H1 (cell line): ENCODE measurements around the gene LANCL2. TPM values are rescaled to one million over a fixed set of nuclear protein-coding genes. Genes with fewer than 3 reads are reported as not detected.

ENCODE experiments used
- CTCF ChIA-PET: fragments of 300-600 bp; sonication (Branson Sonifier 250); formaldehyde crosslinking; loops from one replicate; lab custom pipeline; 2021; ENCODE audit not compliant: partially characterized antibody; lab: Charles Lee
- POLR2A ChIA-PET: fragments of 300-600 bp; sonication (Branson Sonifier 250); formaldehyde crosslinking; loops from one replicate; lab custom pipeline; 2021; ENCODE audit warnings: inconsistent platforms; ENCODE audit not compliant: partially characterized antibody; lab: Charles Lee
- DNase-seq, 2 experiments: peaks; one replicate each; pipeline versions ENCODE4 v3.0.0 to v3.0.0-alpha.2; 2010 to 2022; ENCODE audit warnings: low spot score in 2 of 2, low read depth in 1 of 2, mixed read lengths in 1 of 2
- FAIRE-seq: peaks from 2 replicates; lab custom pipeline; 2011; peaks lifted over from hg19 to GRCh38; lab: Jason Lieb, UNC
- H2AFZ ChIP-seq: 2 replicates; pipeline ENCODE4 v1.8.1; 2012; ENCODE audit warnings: low read length, inconsistent platforms
- H2AK5ac ChIP-seq: 2 replicates; pipeline ENCODE4 v1.6.1; 2013; ENCODE audit warnings: low read depth, low read length
- H2BK120ac ChIP-seq: replicated peaks from 2 replicates; pipeline ENCODE3; 2013; ENCODE audit warnings: low read depth, low read length, inconsistent platforms
- H2BK12ac ChIP-seq: 2 replicates; pipeline ENCODE4 v1.6.1; 2013; ENCODE audit warnings: low read depth, low read length
- H2BK15ac ChIP-seq: 2 replicates; pipeline ENCODE4 v1.6.1; 2013; ENCODE audit warnings: low read length
- H2BK20ac ChIP-seq: 2 replicates; pipeline ENCODE4 v1.6.1; 2013; ENCODE audit warnings: low read length
- H2BK5ac ChIP-seq: 2 replicates; pipeline ENCODE4 v1.6.1; 2013; ENCODE audit warnings: low read depth, low read length
- H3K14ac ChIP-seq: 2 replicates; pipeline ENCODE4 v1.6.1; 2013; ENCODE audit warnings: inconsistent platforms; ENCODE audit not compliant: insufficient read length
- H3K18ac ChIP-seq: 2 replicates; pipeline ENCODE4 v1.6.1; 2013; ENCODE audit warnings: low read length; ENCODE audit errors: extremely low read depth
- H3K23ac ChIP-seq: 2 replicates; pipeline ENCODE4 v1.6.1; 2013; ENCODE audit warnings: inconsistent platforms; ENCODE audit not compliant: insufficient read length
- H3K23me2 ChIP-seq: 2 replicates; pipeline ENCODE4 v1.6.1; 2013; ENCODE audit warnings: low read depth, low read length
- H3K27ac ChIP-seq: 2 replicates; pipeline ENCODE4 v1.6.1; 2011; ENCODE audit warnings: low read depth, low read length, inconsistent platforms
- H3K27me3 ChIP-seq, 4 experiments: replicated peaks in 1 of 4; 1 replicate in 1 of 4; 2 replicates in 3 of 4; pipeline versions ENCODE4 v1.6.1 to v1.8.1; 2011 to 2013; ENCODE audit warnings: low read length in 3 of 4, mild to moderate bottlenecking in 3 of 4, inconsistent platforms in 2 of 4, mixed read lengths in 2 of 4, moderate library complexity in 1 of 4; ENCODE audit not compliant: control insufficient read depth in 3 of 4, insufficient read depth in 3 of 4; ENCODE audit errors: extremely low read depth in 1 of 4
- H3K36me3 ChIP-seq, 4 experiments: 2 replicates each; pipeline versions ENCODE4 v1.6.1 to v1.8.1; 2011 to 2013; ENCODE audit warnings: mild to moderate bottlenecking in 4 of 4, low read length in 3 of 4, moderate library complexity in 2 of 4, control low read depth in 1 of 4, inconsistent platforms in 1 of 4; ENCODE audit not compliant: insufficient read depth in 4 of 4, control insufficient read depth in 2 of 4
- H3K4ac ChIP-seq: replicated peaks from 2 replicates; pipeline ENCODE3; 2013; ENCODE audit warnings: low read length, low read depth, mixed read lengths, inconsistent platforms; ENCODE audit not compliant: insufficient read length
- H3K4me1 ChIP-seq, 4 experiments: replicated peaks in 1 of 4; 1 replicate in 1 of 4; 2 replicates in 3 of 4; pipeline versions ENCODE4 v1.6.1 to v1.8.1; 2011 to 2013; ENCODE audit warnings: low read length in 3 of 4, inconsistent platforms in 2 of 4, mixed read lengths in 1 of 4; ENCODE audit not compliant: insufficient read depth in 4 of 4, control insufficient read depth in 3 of 4
- H3K4me2 ChIP-seq, 2 experiments: 2 replicates each; pipeline versions ENCODE4 v1.6.1 to v1.8.1; 2011 to 2013; ENCODE audit warnings: low read depth in 2 of 2, low read length in 2 of 2, control low read depth in 1 of 2, inconsistent platforms in 1 of 2, mild to moderate bottlenecking in 1 of 2; ENCODE audit not compliant: insufficient read depth in 1 of 2
- H3K4me3 ChIP-seq, 4 experiments: fragments of 200-600, 300-600 bp in 1 of 4; sonication (generic), shearing (Covaris generic), sonication (Bioruptor Twin) in 1 of 4; 2 replicates each; pipeline versions ENCODE4 v1.5.1 to v1.8.1; 2011 to 2016; ENCODE audit warnings: low read length in 4 of 4, low read depth in 3 of 4, control low read depth in 2 of 4, inconsistent platforms in 2 of 4, mild to moderate bottlenecking in 2 of 4, mixed read lengths in 1 of 4, moderate library complexity in 1 of 4; ENCODE audit not compliant: insufficient read depth in 2 of 4; ENCODE audit errors: extremely low read depth in 1 of 4
- H3K56ac ChIP-seq: replicated peaks from 2 replicates; pipeline ENCODE3; 2013; ENCODE audit warnings: low read depth, mild to moderate bottlenecking, mixed read lengths, low read length, inconsistent platforms; ENCODE audit not compliant: insufficient read length
- H3K79me1 ChIP-seq: 2 replicates; pipeline ENCODE4 v1.6.1; 2013; ENCODE audit warnings: low read depth, low read length, control low read depth
- H3K79me2 ChIP-seq, 2 experiments: 2 replicates each; pipeline versions ENCODE4 v1.6.1 to v1.8.1; 2012 to 2013; ENCODE audit warnings: low read length in 2 of 2, mild to moderate bottlenecking in 2 of 2, inconsistent platforms in 1 of 2; ENCODE audit not compliant: insufficient read depth in 2 of 2, control insufficient read depth in 1 of 2
- H3K9ac ChIP-seq, 4 experiments: replicated peaks in 1 of 4; 1 replicate in 1 of 4; 2 replicates in 3 of 4; pipeline versions ENCODE4 v1.6.1 to v1.8.1; 2011 to 2013; ENCODE audit warnings: low read depth in 3 of 4, low read length in 3 of 4, control low read depth in 2 of 4, mild to moderate bottlenecking in 2 of 4, moderate library complexity in 2 of 4, inconsistent platforms in 1 of 4; ENCODE audit errors: extremely low read depth in 1 of 4
- H3K9me3 ChIP-seq, 2 experiments: 2 replicates each; pipeline versions ENCODE4 v1.6.1 to v1.8.1; 2012 to 2013; ENCODE audit warnings: mild to moderate bottlenecking in 2 of 2, moderate library complexity in 2 of 2, control low read depth in 1 of 2, inconsistent platforms in 1 of 2, low read depth in 1 of 2, low read length in 1 of 2, mixed read lengths in 1 of 2; ENCODE audit not compliant: insufficient read depth in 2 of 2
- H4K20me1 ChIP-seq, 2 experiments: replicated peaks in 1 of 2; 2 replicates each; pipeline versions ENCODE3 to v1.8.1; 2011 to 2013; ENCODE audit warnings: inconsistent platforms in 2 of 2, low read length in 2 of 2, mild to moderate bottlenecking in 1 of 2; ENCODE audit not compliant: insufficient read depth in 2 of 2, control insufficient read depth in 1 of 2
- H4K5ac ChIP-seq: 2 replicates; pipeline ENCODE4 v1.6.1; 2013; ENCODE audit warnings: low read length, low read depth, mixed read lengths, inconsistent platforms; ENCODE audit not compliant: insufficient read length
- H4K8ac ChIP-seq: 2 replicates; pipeline ENCODE4 v1.8.0; 2013; ENCODE audit warnings: mild to moderate bottlenecking, moderate library complexity, low read length, inconsistent platforms; ENCODE audit not compliant: insufficient read depth; ENCODE audit errors: extremely low read depth
- H4K91ac ChIP-seq: replicated peaks from 2 replicates; pipeline ENCODE3; 2013; ENCODE audit warnings: low read length, mixed read lengths, inconsistent platforms; ENCODE audit not compliant: insufficient read length
- CBX8 ChIP-seq: fragments of 300-800, 300-1000 bp; sonication (generic); IDR thresholded peaks from 2 replicates; pipeline ENCODE4 v1.7.1; 2016; ENCODE audit warnings: low read depth, low read length, borderline replicate concordance
- CHD1 ChIP-seq: IDR thresholded peaks from 2 replicates; pipeline ENCODE4 v1.6.1; 2012; ENCODE audit warnings: low read depth, low read length, improper control_type of control experiment
- CHD2 ChIP-seq: IDR thresholded peaks from 2 replicates; pipeline ENCODE4 v1.6.1; 2012; ENCODE audit warnings: low read length, improper control_type of control experiment
- CTBP2 ChIP-seq: IDR thresholded peaks from 2 replicates; pipeline ENCODE4 v1.7.0; 2011; ENCODE audit warnings: borderline replicate concordance, mild to moderate bottlenecking, moderate library complexity, mixed read lengths, low read length; ENCODE audit not compliant: insufficient read depth, insufficient read length
- EP300 ChIP-seq, 2 experiments: IDR thresholded peaks; 1 replicate in 1 of 2; 2 replicates in 1 of 2; pipeline ENCODE4 v1.6.1; 2011 to 2012; ENCODE audit warnings: low read depth in 2 of 2, low read length in 2 of 2, mild to moderate bottlenecking in 2 of 2, borderline replicate concordance in 1 of 2, inconsistent platforms in 1 of 2, moderate library complexity in 1 of 2
- GTF2F1 ChIP-seq: IDR thresholded peaks from 2 replicates; pipeline ENCODE4 v1.6.1; 2012; ENCODE audit warnings: low read depth, low read length, improper control_type of control experiment, borderline replicate concordance
- HDAC6 ChIP-seq: IDR thresholded peaks from one replicate; pipeline ENCODE4 v1.7.1; 2012; ENCODE audit warnings: low read depth, mild to moderate bottlenecking, inconsistent platforms, low read length, moderate library complexity
- RNF2 ChIP-seq: fragments of 200-900, 300-1000 bp; sonication (generic); IDR thresholded peaks from 2 replicates; pipeline ENCODE4 v1.7.1; 2016; ENCODE audit warnings: borderline replicate concordance, low read depth, mild to moderate bottlenecking, antibody characterized with exemption, low read length; ENCODE audit not compliant: poor library complexity, severe bottlenecking; ENCODE audit errors: missing control alignments
- SAP30 ChIP-seq: fragments of 300-600 bp; sonication (generic); IDR thresholded peaks from 2 replicates; pipeline ENCODE4 v1.7.1; 2012; ENCODE audit warnings: low read length, moderate library complexity, mild to moderate bottlenecking, inconsistent platforms; ENCODE audit not compliant: insufficient read depth, insufficient replicate concordance
- WGBS, 2 experiments: shearing (Covaris generic) in 1 of 2; methylation state at CpG; one replicate each; pipeline versions ENCODE4 v1.1.6 to v1.1.7; 2013 to 2015; ENCODE audit warnings: low lambda C conversion rate in 2 of 2, mixed read lengths in 2 of 2, inconsistent platforms in 1 of 2, low coverage in 1 of 2, missing lambda C conversion rate in 1 of 2; ENCODE audit not compliant: insufficient replicate concordance in 2 of 2, insufficient coverage in 1 of 2, insufficient read length in 1 of 2; ENCODE audit errors: extremely low coverage in 1 of 2, missing lambda C conversion rate in 1 of 2; 5-methylcytosine and 5-hydroxymethylcytosine counted together
- polyA plus RNA-seq, 7 experiments: library from polyadenylated mRNA; depleted of rRNA in 3 of 7; stranded (reverse) in 5 of 7; unstranded in 2 of 7; fragments of >200 nt in 5 of 7; fragments of 200-250 nt in 2 of 7; gene quantifications; 1 replicate in 5 of 7; 2 replicates in 1 of 7; 4 replicates in 1 of 7; pipeline versions ENCODE4 v1.2.1 to v1.2.3, GENCODE V29; 2011 to 2013; ENCODE audit warnings: missing spikeins in 2 of 7, mixed read lengths in 2 of 7
- total RNA-seq: library from RNA; stranded (reverse); fragmentation: NEBNext Ultra II Directional; extraction: Animal tissue kit (Norgen Biotek cat#: 25700); gene quantifications from 2 replicates; pipeline ENCODE4 v1.2.1, GENCODE V29; 2021
- TF ChIP-seq, protein P1 (sequence below): IDR thresholded peaks from 2 replicates; pipeline ENCODE4 v1.6.1; 2012; ENCODE audit warnings: inconsistent platforms
- TF ChIP-seq, protein P2 (sequence below): IDR thresholded peaks from 2 replicates; pipeline ENCODE4 v1.6.1; 2011; ENCODE audit warnings: low read length, improper control_type of control experiment

LANCL2 gene
- total and polyA plus RNA-seq, 2 of the 8 experiments (the other 6 are each of a cell fraction or from before 2014, with no cell fraction given) = 9.2 to 9.5 TPM

DNA sequence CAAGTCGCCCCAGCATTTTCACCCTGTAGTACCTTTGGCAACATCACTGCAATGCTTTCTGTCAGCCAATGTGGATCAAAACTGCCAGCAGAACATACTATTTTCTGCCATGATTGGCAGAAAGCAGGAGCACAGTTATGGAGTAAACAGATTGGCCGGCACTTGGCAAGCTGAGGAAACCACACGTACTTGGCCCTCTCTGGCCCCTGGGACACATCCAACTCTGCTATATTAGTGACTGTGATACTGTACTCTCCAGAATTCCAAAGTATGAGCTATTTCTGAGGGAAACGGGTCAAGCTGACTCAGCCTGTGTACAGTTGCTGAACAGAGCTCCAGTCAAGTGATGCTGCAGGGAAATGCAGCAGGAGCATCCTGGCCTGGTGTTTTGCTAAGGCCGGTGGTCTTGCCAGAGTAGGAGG lies 39.8 kb upstream of the LANCL2 start:
- H3K23ac ChIP-seq = no peak overlapping the region
- FAIRE-seq (no peak), DNase-seq (no peak)
- no peaks in the 10 kb centered on the region for H3K9me3 ChIP-seq
- no peak overlapping the region for H2BK20ac ChIP-seq
- no peak overlapping the region for H2AK5ac ChIP-seq
- no peak overlapping the region for H3K56ac ChIP-seq
- H3K36me3 ChIP-seq = no peaks in the 10 kb centered on the region
- no peak overlapping the region for H2BK5ac ChIP-seq
- no peak overlapping the region for H3K27ac ChIP-seq
- no peak overlapping the region for H4K5ac ChIP-seq
- H3K9ac ChIP-seq = no peak overlapping the region
- 88% methylated on average over 5 of the region's 5 CpGs; no CpG with 5 or more reads in 1 of the 2 experiments for WGBS, 2 experiments
- no peak overlapping the region; the same call in 1 of the 2 replicates for H2AFZ ChIP-seq
- no peak overlapping the region for H4K91ac ChIP-seq
- no peaks in the 10 kb centered on the region for H3K79me2 ChIP-seq
- no peak overlapping the region for H2BK120ac ChIP-seq
- H3K79me1 ChIP-seq = no peaks in the 10 kb centered on the region
- ChIA-PET CTCF (interaction anchor here (0.7 to 1.9 kb wide), 2 partner anchors 27 to 49 kb away, joined by 3 to 5 read pairs; no protein-coding TSS in a partner anchor), POLR2A (interaction anchor here (1.1 kb wide), 1 partner anchor 40 kb away, joined by 3 read pairs; the partner anchor contains the start of gene LANCL2)
- H2BK12ac ChIP-seq = no peak overlapping the region
- no peak overlapping the region for H3K18ac ChIP-seq
- H3K4me3 ChIP-seq = no peak overlapping the region
- no peaks in the 10 kb centered on the region for H3K23me2 ChIP-seq
- H3K4me1 ChIP-seq = no peaks in the 10 kb centered on the region
- H3K4me2 ChIP-seq = no peak overlapping the region
- H3K27me3 ChIP-seq = no peaks in the 10 kb centered on the region
- no peak overlapping the region for H4K8ac ChIP-seq
- H3K14ac ChIP-seq = no peak overlapping the region
- no peak overlapping the region for H2BK15ac ChIP-seq
- H3K4ac ChIP-seq = no peak overlapping the region
- H4K20me1 ChIP-seq = no peaks in the 10 kb centered on the region
- TF ChIP-seq RNF2 (no peak), EP300 (IDR thresholded peaks at IDR 0.05; ENCODE audit: borderline replicate concordance in 1 of 2, low read depth in 2 of 2, low read length in 2 of 2) (no peak), HDAC6 (no peak), CBX8 (no peak), GTF2F1 (no peak), CTBP2 (no peak), CHD2 (no peak), CHD1 (no peak), SAP30 (no peak)
- TF ChIP-seq, protein P1, sequence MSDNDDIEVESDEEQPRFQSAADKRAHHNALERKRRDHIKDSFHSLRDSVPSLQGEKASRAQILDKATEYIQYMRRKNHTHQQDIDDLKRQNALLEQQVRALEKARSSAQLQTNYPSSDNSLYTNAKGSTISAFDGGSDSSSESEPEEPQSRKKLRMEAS = no peak
- TF ChIP-seq, protein P2, sequence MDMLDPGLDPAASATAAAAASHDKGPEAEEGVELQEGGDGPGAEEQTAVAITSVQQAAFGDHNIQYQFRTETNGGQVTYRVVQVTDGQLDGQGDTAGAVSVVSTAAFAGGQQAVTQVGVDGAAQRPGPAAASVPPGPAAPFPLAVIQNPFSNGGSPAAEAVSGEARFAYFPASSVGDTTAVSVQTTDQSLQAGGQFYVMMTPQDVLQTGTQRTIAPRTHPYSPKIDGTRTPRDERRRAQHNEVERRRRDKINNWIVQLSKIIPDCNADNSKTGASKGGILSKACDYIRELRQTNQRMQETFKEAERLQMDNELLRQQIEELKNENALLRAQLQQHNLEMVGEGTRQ = no peak
